HT-29 (cell line): Measurements from ENCODE around the gene GPR84. TPM values are rescaled to one million over a fixed set of nuclear protein-coding genes. Genes with fewer than 3 reads are reported as not detected.
A peak's percentile ranks its signal among the peaks of the same experiment; 100 is the strongest.

Experiments
- DNase-seq: peaks from one replicate; pipeline ENCODE4 v3.0.0-alpha.2; 2015; ENCODE audit warnings: low spot score
- total RNA-seq: library from RNA; depleted of rRNA; stranded (reverse); fragments of >200 nt; shearing (Covaris generic); gene quantifications from 2 replicates; pipeline ENCODE4 v1.2.3, GENCODE V29; 2014; rRNA removed

GPR84 gene
- total RNA-seq: not detected in 2 replicates

- no peak for DNase-seq
Observed at GRCh38 chr12:54364413-54364812, at the start of gene GPR84. Gene GPR84 (minus strand): TSS chr12:54364486. CDS start chr12:54363851, 635 bp downstream.

- DNase-seq: no peak
Observed at GRCh38 chr12:54413284-54414190, 49.3 kb upstream of the GPR84 start.

DNA sequence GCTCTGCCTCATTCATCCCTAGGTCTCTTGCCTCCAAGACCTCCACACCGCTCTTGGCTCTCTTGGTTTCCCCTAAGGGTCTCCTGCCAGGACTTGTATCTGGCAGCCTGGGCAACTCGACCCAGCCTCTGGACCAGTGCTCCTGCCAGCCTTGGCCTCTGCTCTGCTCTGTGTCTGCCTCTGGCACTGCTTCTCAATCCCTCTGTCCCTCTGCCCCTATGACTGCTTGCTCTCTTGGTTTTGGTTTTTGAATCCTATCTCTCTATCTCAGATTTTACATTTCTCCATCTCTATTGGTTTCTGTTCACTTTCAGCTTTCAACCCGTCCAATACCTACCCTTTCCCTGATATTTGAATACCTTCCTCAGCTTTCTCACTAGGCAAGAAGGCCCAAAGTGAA lies 48.5 kb upstream of the GPR84 start:
- DNase-seq: no peak

- DNase-seq: no peak
Observed at GRCh38 chr12:54412348-54412747, 48.1 kb upstream of the GPR84 start.

- DNase-seq: no peak
Observed at GRCh38 chr12:54411391-54412241, 47.3 kb upstream of the GPR84 start.

- no peak for DNase-seq
Observed at GRCh38 chr12:54409267-54409666, 45.0 kb upstream of the GPR84 start.

GRCh38 chr12:54407183-54407905 lies 43.1 kb upstream of the GPR84 start:
- no peak for DNase-seq

GRCh38 chr12:54405573-54405972 lies 41.3 kb upstream of the GPR84 start:
- no peak for DNase-seq

DNA sequence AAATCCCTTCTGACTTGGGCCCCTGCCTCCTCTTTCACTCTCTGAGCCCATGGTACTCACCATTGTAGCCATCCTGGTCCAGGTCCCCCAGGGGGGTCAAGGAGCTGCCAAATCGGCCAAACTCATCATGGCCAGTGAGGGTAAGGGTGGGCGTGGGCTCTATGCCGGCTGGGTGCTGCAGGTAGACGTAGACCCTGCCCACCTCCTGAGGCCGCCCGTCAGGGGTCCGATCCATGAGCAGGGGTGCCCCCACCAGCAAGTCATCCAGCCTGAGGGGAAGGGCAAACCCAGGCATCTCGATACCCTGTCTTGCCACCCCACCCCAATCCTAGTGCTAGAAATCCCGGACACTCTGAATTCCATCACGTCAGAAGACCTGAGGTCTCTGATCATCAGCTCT lies 40.8 kb upstream of the GPR84 start:
- DNase-seq: no peak

GRCh38 chr12:54404061-54405004 lies 40.0 kb upstream of the GPR84 start:
- DNase-seq: peak; percentile 58

DNA sequence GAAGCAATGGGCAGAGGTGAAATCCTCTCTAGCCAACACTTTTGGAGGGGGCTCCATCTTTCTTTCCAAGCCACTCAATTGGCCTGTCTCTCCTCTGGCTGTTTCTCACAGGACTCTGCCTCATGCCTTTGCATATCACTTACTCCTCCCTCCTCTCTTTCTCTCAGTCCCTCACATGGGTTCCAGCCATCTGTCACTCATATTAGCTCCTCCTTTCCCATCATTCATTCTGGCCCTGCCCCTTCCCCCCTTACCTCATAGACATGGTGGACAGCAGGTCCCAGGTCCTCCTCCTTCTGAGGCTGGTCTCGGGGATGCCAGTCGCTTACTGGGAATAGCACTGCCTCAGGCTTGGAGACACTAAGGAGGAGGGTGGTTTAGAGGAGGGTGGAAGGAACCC lies 36.8 kb upstream of the GPR84 start:
- no peak for DNase-seq

GRCh38 chr12:54398995-54399793 lies 34.9 kb upstream of the GPR84 start:
- DNase-seq: peak; percentile 86

DNA sequence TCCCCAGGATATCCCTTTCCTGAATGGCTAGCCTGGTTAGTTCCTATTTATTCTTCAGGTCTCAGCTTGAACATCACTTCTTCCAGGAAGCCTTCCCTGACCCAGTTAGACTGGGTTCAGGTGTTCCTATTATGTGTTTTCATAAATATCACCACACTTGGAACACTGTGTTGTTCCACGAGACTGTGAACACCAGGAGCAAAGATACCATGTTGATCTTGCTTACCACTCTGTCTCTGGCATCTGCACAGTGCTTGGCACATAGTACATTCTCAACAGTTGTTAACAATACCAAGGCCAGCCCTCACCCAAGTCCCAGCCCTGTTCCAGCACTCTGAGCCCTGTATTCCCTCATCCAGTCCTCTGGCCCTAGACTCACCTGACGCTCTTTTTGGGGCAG lies 33.9 kb upstream of the GPR84 start:
- DNase-seq: no peak

GRCh38 chr12:54397157-54397556 lies 32.9 kb upstream of the GPR84 start:
- no peak for DNase-seq

- no peak for DNase-seq
Observed at GRCh38 chr12:54395545-54395944, 31.3 kb upstream of the GPR84 start.

- no peak for DNase-seq
Observed at GRCh38 chr12:54394986-54395385, 30.7 kb upstream of the GPR84 start.

DNA sequence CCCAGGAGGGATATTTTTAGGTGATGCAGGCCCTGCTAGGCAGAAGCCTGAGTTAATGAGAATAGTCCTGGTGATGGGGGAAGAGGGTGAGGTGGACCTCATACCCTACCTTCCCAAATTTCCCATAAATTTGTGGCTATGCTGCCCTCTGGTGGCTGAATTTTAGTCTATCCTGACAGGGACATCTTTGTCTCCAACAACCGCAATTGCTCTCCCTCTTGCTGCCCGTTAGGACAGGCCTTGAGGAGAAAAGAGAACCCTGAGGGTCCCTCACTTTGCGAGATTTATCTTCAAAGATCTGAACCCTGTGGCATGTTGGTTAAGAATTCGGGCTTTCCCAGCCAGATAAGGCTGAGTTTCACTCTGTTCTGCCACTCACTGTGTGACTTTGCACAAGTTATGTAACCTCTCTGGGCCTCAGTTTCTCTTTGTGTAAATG lies 30.0 kb upstream of the GPR84 start:
- DNase-seq: peak; percentile 65

- no peak for DNase-seq
Observed at GRCh38 chr12:54393743-54394142, 29.5 kb upstream of the GPR84 start.

- no peak for DNase-seq
Observed at GRCh38 chr12:54393207-54393609, 28.9 kb upstream of the GPR84 start.
